Nephron (organoid): ENCODE measurements around the gene DNLZ.

Experiments used
- H3K27ac Mint-ChIP-seq, 3 experiments: 2 replicates each; pipeline ENCODE4 v1.8.0; 2020; ENCODE audit warnings: mixed read lengths in 3 of 3, mild to moderate bottlenecking in 2 of 3, moderate library complexity in 1 of 3
- H3K27me3 Mint-ChIP-seq: 2 replicates; pipeline ENCODE4 v1.8.0; 2021; ENCODE audit warnings: low read depth, mild to moderate bottlenecking, moderate library complexity, mixed read lengths
- H3K36me3 Mint-ChIP-seq: 2 replicates; pipeline ENCODE4 v1.8.0; 2020; ENCODE audit warnings: low read depth, mixed read lengths
- H3K4me1 Mint-ChIP-seq: 2 replicates; pipeline ENCODE4 v1.8.0; 2020; ENCODE audit warnings: mixed read lengths
- H3K4me3 Mint-ChIP-seq, 3 experiments: 2 replicates each; pipeline ENCODE4 v1.8.0; 2020; ENCODE audit warnings: mild to moderate bottlenecking in 3 of 3, mixed read lengths in 3 of 3, moderate library complexity in 2 of 3
- H3K9me3 Mint-ChIP-seq: 2 replicates; pipeline ENCODE4 v1.8.0; 2020; ENCODE audit warnings: mixed read lengths
- TF ChIP-seq, protein P1 (sequence below), 3 experiments: fragments of 200-600 bp; sonication (generic); IDR thresholded peaks; one replicate each; pipeline ENCODE4 v1.5.0; 2021; ENCODE audit warnings: antibody characterized with exemption in 3 of 3; ENCODE audit not compliant: unreplicated experiment in 3 of 3

Gene DNLZ

DNA sequence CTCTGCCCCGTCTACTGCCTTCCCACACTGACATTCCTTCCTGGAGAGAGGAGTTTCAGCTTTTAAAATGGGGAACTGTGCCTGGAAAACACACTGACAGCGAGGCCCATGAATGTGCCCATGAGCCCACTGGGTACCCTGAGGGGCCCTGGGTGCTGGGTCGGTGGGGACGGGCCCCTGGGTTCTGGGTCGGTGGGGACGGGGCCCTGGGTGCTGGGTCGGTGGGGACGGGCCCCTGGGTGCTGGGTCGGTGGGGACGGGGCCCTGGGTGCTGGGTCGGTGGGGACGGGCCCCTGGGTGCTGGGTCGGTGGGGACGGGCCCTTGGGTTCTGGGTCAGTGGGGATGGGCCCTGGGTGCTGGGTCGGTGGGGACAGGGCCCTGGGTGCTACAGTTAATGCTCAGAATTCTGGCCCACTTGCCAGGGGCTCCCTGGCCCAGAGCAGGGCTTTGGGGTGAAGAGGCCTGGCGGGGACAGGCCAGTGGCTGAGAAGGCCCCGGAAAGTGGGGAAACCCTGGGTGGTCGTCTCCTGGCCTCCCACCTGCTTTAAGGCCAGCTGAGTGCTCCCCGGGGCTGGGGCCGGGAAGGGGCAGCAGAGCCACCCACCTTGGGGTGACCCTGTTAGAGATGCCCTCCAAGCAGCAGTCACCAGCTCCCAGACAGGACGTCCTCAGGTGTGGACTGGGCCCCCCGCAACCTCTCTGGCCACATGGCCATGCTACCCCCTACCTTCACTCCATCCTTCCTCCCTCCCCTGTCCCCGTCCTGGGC lies 33.7 kb downstream of the DNLZ start:
- Mint-ChIP-seq H3K4me1 (peaks cover 16% of the 10 kb centered on the region), H3K9me3 (no peaks in the 10 kb centered on the region), H3K36me3 (no peaks in the 10 kb centered on the region), H3K4me3 (peak overlapping the region; percentile 87 to 91 (median 90)), H3K27ac (peak overlapping the region in 2 of 3 experiments; percentile 95), H3K27me3 (no peaks in the 10 kb centered on the region)
- TF ChIP-seq, protein P1, sequence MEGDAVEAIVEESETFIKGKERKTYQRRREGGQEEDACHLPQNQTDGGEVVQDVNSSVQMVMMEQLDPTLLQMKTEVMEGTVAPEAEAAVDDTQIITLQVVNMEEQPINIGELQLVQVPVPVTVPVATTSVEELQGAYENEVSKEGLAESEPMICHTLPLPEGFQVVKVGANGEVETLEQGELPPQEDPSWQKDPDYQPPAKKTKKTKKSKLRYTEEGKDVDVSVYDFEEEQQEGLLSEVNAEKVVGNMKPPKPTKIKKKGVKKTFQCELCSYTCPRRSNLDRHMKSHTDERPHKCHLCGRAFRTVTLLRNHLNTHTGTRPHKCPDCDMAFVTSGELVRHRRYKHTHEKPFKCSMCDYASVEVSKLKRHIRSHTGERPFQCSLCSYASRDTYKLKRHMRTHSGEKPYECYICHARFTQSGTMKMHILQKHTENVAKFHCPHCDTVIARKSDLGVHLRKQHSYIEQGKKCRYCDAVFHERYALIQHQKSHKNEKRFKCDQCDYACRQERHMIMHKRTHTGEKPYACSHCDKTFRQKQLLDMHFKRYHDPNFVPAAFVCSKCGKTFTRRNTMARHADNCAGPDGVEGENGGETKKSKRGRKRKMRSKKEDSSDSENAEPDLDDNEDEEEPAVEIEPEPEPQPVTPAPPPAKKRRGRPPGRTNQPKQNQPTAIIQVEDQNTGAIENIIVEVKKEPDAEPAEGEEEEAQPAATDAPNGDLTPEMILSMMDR (IDR thresholded peaks at IDR 0.05; ENCODE audit: unreplicated experiment in 3 of 3): no peak

DNA sequence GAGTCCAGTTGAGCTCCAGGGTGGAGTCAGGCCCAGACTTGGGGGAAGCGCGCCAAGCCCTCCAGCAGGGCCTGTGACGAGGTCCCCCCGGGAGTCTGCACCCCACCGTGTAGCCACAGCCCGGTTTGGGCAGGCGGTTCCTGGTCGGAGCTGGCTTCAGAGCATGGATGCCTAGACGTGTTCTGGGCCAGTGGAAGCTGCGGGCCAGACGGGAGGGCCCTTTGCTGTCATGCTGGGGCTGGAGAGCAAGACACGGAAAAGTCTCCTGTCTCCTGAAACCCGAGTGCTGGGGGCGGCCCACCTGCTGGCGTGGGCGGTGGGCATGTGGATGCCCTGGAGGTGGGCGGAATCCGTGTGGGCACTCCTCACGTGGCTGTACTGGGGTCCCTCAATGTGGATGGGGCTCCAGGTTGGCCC lies 34.3 kb downstream of the DNLZ start:
- H3K27me3 Mint-ChIP-seq: no peaks in the 10 kb centered on the region
- peaks cover 16% of the 10 kb centered on the region for H3K4me1 Mint-ChIP-seq
- peak overlapping the region; percentile 87 to 91 (median 90) for H3K4me3 Mint-ChIP-seq
- H3K9me3 Mint-ChIP-seq: no peaks in the 10 kb centered on the region
- TF ChIP-seq, protein P1 (IDR thresholded peaks at IDR 0.05; ENCODE audit: unreplicated experiment in 3 of 3): no peak
- H3K27ac Mint-ChIP-seq: peak overlapping the region; percentile 90 to 95 (median 95)
- no peaks in the 10 kb centered on the region for H3K36me3 Mint-ChIP-seq

DNA sequence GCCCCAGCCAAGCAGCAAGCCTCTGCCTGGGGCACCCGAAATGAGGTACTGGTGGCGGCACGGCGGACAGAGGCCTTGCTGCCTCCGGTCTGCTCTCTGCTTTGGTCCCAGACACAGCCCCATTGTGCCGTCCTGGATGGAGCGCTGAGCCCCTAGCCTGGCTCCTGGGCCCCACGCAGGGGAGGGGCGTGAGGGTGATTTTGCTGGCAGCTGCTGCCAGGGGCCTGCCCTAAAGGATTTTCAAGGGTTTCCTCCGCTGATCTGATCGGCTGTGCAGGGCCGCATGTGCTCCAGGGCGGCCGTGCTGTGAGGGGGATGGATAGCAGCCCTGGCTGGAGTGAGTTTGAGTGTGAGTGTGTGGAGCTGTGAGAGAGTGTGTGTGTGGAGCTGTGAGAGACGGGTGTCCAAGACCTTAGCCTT lies 34.9 kb downstream of the DNLZ start:
- peaks cover 3% of the 10 kb centered on the region for H3K27me3 Mint-ChIP-seq
- no peaks in the 10 kb centered on the region for H3K9me3 Mint-ChIP-seq
- H3K27ac Mint-ChIP-seq: peak overlapping the region; percentile 90 to 95 (median 95)
- H3K4me1 Mint-ChIP-seq: peaks cover 20% of the 10 kb centered on the region
- peak overlapping the region; percentile 87 to 91 (median 90) for H3K4me3 Mint-ChIP-seq
- TF ChIP-seq, protein P1 (IDR thresholded peaks at IDR 0.05; ENCODE audit: unreplicated experiment in 3 of 3): no peak
- H3K36me3 Mint-ChIP-seq: no peaks in the 10 kb centered on the region

DNA sequence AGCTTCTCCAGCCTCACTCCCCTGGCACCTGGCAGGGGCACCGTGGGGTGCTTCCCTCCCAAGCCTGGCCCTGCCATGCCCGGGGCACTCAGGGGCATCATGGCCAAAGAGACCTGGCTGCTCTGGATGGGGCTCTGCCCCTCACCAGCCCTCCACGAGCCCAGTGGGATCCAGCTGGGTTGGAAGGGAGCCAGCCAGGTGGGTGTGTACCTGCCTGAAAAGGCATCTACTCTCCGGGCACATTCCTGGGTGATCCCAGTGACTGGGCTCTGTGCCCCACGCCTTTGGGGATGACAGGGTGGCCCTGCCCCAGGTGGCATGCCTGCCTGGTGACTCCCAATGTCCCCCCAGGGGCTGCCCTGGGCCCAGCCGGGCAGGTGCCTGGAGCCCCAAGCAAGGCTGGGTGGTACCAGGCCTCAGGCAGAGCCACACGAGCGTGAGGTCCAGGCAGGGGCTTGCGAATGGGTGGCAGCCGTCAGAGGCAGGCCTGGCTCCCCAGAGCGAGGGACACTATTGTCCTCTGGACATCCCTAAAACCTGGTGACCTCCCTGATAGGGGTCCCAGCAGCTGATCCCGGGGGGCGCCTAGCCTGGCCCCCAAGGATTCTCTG lies 35.4 kb downstream of the DNLZ start:
- Mint-ChIP-seq H3K9me3 (no peaks in the 10 kb centered on the region), H3K27ac (peak overlapping the region; percentile 90 to 95 (median 95)), H3K4me3 (peak overlapping the region; percentile 87 to 91 (median 90)), H3K27me3 (peaks cover 6% of the 10 kb centered on the region), H3K36me3 (no peaks in the 10 kb centered on the region), H3K4me1 (peaks cover 22% of the 10 kb centered on the region)
- TF ChIP-seq, protein P1 (IDR thresholded peaks at IDR 0.05; ENCODE audit: unreplicated experiment in 3 of 3): no peak

DNA sequence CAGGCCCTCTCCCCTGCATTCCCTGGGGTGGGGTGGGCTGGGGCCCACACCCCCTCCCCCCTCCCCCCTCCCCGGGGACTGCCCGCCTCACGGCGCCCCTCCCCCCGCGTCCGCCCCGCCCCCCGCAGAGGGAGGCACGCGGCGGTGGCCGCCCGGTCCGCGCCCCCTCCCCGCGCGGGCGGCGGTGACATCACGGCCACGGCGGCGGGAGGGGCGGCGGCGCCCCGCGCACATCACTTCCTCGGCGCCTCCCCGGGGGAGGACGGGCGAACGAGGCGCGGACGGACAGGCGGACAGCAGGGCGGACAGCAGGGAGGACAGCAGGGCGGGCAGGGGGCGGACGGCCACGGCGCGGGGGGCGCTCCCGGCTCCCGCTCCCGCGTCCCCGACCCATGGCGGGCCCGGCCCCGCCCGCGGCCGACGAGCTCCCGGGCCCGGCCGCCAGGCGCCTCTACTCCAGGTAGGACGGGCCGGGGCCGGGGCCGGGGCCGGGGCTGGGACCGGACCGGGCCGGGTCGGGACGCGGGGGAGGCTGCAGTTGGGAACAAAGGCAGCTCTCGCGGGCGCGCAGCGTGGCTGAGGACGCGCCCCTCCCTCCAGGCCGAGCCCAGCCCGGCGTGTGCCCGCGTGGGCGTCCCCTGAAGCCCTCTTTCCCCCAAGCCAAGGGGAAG lies 36.1 kb downstream of the DNLZ start, which contains the start of gene GPSM1:
TSS of gene GPSM1 (plus strand) at position 236 of the 671 bp plus-strand sequence. CDS start at position 393, 157 bp downstream.
- Mint-ChIP-seq H3K36me3 (no peaks in the 10 kb centered on the region), H3K4me1 (peaks cover 22% of the 10 kb centered on the region), H3K27ac (peak within 1 kb of the TSS; percentile 90 to 95 (median 95)), H3K9me3 (no peaks in the 10 kb centered on the region), H3K4me3 (peak within 1 kb of the TSS; percentile 87 to 91 (median 90)), H3K27me3 (peaks cover 6% of the 10 kb centered on the region)
- TF ChIP-seq, protein P1 (IDR thresholded peaks at IDR 0.05; ENCODE audit: unreplicated experiment in 3 of 3): no peak
